Loucy (cell line): ENCODE data around the gene MLEC.

Experiments
- EZH2phosphoT487 ChIP-seq: fragments of 200-600 bp; IDR thresholded peaks from 2 replicates; pipeline ENCODE4 v1.6.1; 2018; ENCODE audit warnings: antibody characterized with exemption, mild to moderate bottlenecking, moderate library complexity, borderline replicate concordance
- TF ChIP-seq, protein P1 (sequence below): fragments of 200-600 bp; sonication (generic); conservative IDR thresholded peaks from 2 replicates; pipeline ENCODE4 v1.5.1; 2014; ENCODE audit warnings: mild to moderate bottlenecking, antibody characterized with exemption, low read length

- TF ChIP-seq, protein P1, sequence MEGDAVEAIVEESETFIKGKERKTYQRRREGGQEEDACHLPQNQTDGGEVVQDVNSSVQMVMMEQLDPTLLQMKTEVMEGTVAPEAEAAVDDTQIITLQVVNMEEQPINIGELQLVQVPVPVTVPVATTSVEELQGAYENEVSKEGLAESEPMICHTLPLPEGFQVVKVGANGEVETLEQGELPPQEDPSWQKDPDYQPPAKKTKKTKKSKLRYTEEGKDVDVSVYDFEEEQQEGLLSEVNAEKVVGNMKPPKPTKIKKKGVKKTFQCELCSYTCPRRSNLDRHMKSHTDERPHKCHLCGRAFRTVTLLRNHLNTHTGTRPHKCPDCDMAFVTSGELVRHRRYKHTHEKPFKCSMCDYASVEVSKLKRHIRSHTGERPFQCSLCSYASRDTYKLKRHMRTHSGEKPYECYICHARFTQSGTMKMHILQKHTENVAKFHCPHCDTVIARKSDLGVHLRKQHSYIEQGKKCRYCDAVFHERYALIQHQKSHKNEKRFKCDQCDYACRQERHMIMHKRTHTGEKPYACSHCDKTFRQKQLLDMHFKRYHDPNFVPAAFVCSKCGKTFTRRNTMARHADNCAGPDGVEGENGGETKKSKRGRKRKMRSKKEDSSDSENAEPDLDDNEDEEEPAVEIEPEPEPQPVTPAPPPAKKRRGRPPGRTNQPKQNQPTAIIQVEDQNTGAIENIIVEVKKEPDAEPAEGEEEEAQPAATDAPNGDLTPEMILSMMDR, result no peak
- TF ChIP-seq EZH2phosphoT487, result no peak
These were observed 54.8 kb downstream of the MLEC start for GRCh38 chr12:120741476-120742421.
